Duodenal mucosa (tissue), 2 donors: ENCODE measurements around the gene TMEM45A.
"Not testable (repeated sequence)": the region's sequence is repeated elsewhere in the genome, so short reads cannot be mapped to it uniquely, and the experiment has no call there.

Experiments
- H3K27ac ChIP-seq: one replicate; pipeline ENCODE4 v1.7.0; 2013; ENCODE audit warnings: low read depth, low read length
- H3K27me3 ChIP-seq, 2 donors: one replicate each; pipeline ENCODE4 v1.7.0; 2013; ENCODE audit warnings: low read length in 2 of 2, control low read depth in 1 of 2; ENCODE audit not compliant: insufficient read depth in 2 of 2, control insufficient read depth in 1 of 2
- H3K36me3 ChIP-seq, 2 donors: one replicate each; pipeline ENCODE4 v1.7.0; 2013; ENCODE audit warnings: low read length in 2 of 2, control low read depth in 1 of 2; ENCODE audit not compliant: insufficient read depth in 2 of 2, control insufficient read depth in 1 of 2
- H3K4me1 ChIP-seq, 2 donors: one replicate each; pipeline ENCODE4 v1.7.0; 2013; ENCODE audit warnings: low read length in 2 of 2, control low read depth in 1 of 2; ENCODE audit not compliant: insufficient read depth in 2 of 2, control insufficient read depth in 1 of 2
- H3K4me3 ChIP-seq, 2 donors: one replicate each; pipeline ENCODE4 v1.7.0; 2013; ENCODE audit warnings: low read length in 2 of 2, low read depth in 1 of 2
- H3K9ac ChIP-seq, 2 donors: one replicate each; pipeline ENCODE4 v1.7.0; 2013; ENCODE audit warnings: low read length in 2 of 2, low read depth in 1 of 2
- H3K9me3 ChIP-seq, 2 donors: one replicate each; pipeline ENCODE4 v1.7.0; 2013; ENCODE audit warnings: low read length in 2 of 2, control low read depth in 1 of 2; ENCODE audit not compliant: control insufficient read depth in 1 of 2

Gene TMEM45A

GRCh38 chr3:100527347-100527735, 34.9 kb downstream of the TMEM45A start:
- Histone ChIP-seq H3K27me3 (no peaks in the 10 kb centered on the region), H3K9ac (no peak overlapping the region), H3K9me3 (no peaks in the 10 kb centered on the region), H3K4me3 (no peak overlapping the region), H3K36me3 (no peaks in the 10 kb centered on the region), H3K4me1 (no peaks in the 10 kb centered on the region), H3K27ac (no peak overlapping the region)

- Histone ChIP-seq H3K27me3 (no peaks in the 10 kb centered on the region), H3K27ac (no peak overlapping the region), H3K9ac (no peak overlapping the region), H3K4me3 (no peak overlapping the region), H3K4me1 (no peaks in the 10 kb centered on the region), H3K36me3 (no peaks in the 10 kb centered on the region), H3K9me3 (no peaks in the 10 kb centered on the region)
These were observed 38.7 kb downstream of the TMEM45A start for GRCh38 chr3:100531093-100531492.

- Histone ChIP-seq H3K36me3 (no peaks in the 10 kb centered on the region), H3K4me3 (no peak overlapping the region), H3K27ac (no peak overlapping the region), H3K9me3 (no peaks in the 10 kb centered on the region), H3K27me3 (no peaks in the 10 kb centered on the region), H3K9ac (no peak overlapping the region), H3K4me1 (no peaks in the 10 kb centered on the region)
These were observed 40.0 kb downstream of the TMEM45A start for GRCh38 chr3:100532411-100532810.

- Histone ChIP-seq H3K27me3 (no peaks in the 10 kb centered on the region), H3K27ac (no peak overlapping the region), H3K9ac (no peak overlapping the region), H3K9me3 (no peaks in the 10 kb centered on the region), H3K4me3 (no peak overlapping the region), H3K4me1 (no peaks in the 10 kb centered on the region), H3K36me3 (no peaks in the 10 kb centered on the region)
These were observed 40.8 kb downstream of the TMEM45A start for GRCh38 chr3:100533176-100533575.

- H3K36me3 ChIP-seq: no peaks in the 10 kb centered on the region
- no peaks in the 10 kb centered on the region for H3K4me1 ChIP-seq
- no peaks in the 10 kb centered on the region for H3K27me3 ChIP-seq
- no peak overlapping the region for H3K9ac ChIP-seq
- H3K27ac ChIP-seq: no peak overlapping the region
- no peaks in the 10 kb centered on the region for H3K9me3 ChIP-seq
- no peak overlapping the region for H3K4me3 ChIP-seq
These were observed 43.2 kb downstream of the TMEM45A start for GRCh38 chr3:100535610-100535943.

GRCh38 chr3:100536093-100536492, 43.7 kb downstream of the TMEM45A start:
- no peaks in the 10 kb centered on the region for H3K4me1 ChIP-seq
- H3K4me3 ChIP-seq: no peak overlapping the region
- no peak overlapping the region for H3K27ac ChIP-seq
- no peaks in the 10 kb centered on the region for H3K9me3 ChIP-seq
- H3K36me3 ChIP-seq: no peaks in the 10 kb centered on the region
- H3K27me3 ChIP-seq: no peaks in the 10 kb centered on the region
- no peak overlapping the region for H3K9ac ChIP-seq

GRCh38 chr3:100537646-100538338, 45.4 kb downstream of the TMEM45A start:
- no peak overlapping the region for H3K9ac ChIP-seq
- H3K4me1 ChIP-seq: no peaks in the 10 kb centered on the region
- no peaks in the 10 kb centered on the region for H3K27me3 ChIP-seq
- no peak overlapping the region for H3K4me3 ChIP-seq
- H3K9me3 ChIP-seq: no peaks in the 10 kb centered on the region
- H3K27ac ChIP-seq: no peak overlapping the region
- no peaks in the 10 kb centered on the region for H3K36me3 ChIP-seq

- Histone ChIP-seq H3K36me3 (no peaks in the 10 kb centered on the region), H3K9me3 (no peaks in the 10 kb centered on the region), H3K4me1 (no peaks in the 10 kb centered on the region), H3K27ac (no peak overlapping the region), H3K27me3 (no peaks in the 10 kb centered on the region), H3K4me3 (no peak overlapping the region), H3K9ac (no peak overlapping the region)
These were observed 45.9 kb downstream of the TMEM45A start for GRCh38 chr3:100538339-100538706.

- H3K27ac ChIP-seq: no peak overlapping the region
These were observed 48.4 kb downstream of the TMEM45A start for GRCh38 chr3:100540791-100541334.

GRCh38 chr3:100541428-100541827, 49.0 kb downstream of the TMEM45A start:
- not testable (repeated sequence) for H3K27ac ChIP-seq

More at GRCh38 chr3:100540791-100541334, 48.4 kb downstream of the TMEM45A start:
- H3K9ac ChIP-seq: no peak overlapping the region
- no peaks in the 10 kb centered on the region for H3K9me3 ChIP-seq
- H3K4me1 ChIP-seq: no peaks in the 10 kb centered on the region
- H3K27me3 ChIP-seq: no peaks in the 10 kb centered on the region
- H3K36me3 ChIP-seq: no peaks in the 10 kb centered on the region
- H3K4me3 ChIP-seq: no peak overlapping the region

More at GRCh38 chr3:100541428-100541827, 49.0 kb downstream of the TMEM45A start:
- not testable (repeated sequence) for H3K36me3 ChIP-seq, H3K4me3 ChIP-seq, H3K4me1 ChIP-seq, H3K9ac ChIP-seq, H3K27me3 ChIP-seq, H3K9me3 ChIP-seq
